Kidney (tissue), 14 donors: ENCODE results near the gene PTPRJ. TPM values are rescaled to one million over a fixed set of nuclear protein-coding genes. Genes with fewer than 3 reads are reported as not detected.

Experiments used
- DNase-seq, 5 donors: peaks; one replicate each; pipeline ENCODE4 v3.0.0-alpha.2; 2013 to 2020
- FAIRE-seq: peaks from 2 replicates; lab custom pipeline; 2012; peaks lifted over from hg19 to GRCh38; lab: Jason Lieb, UNC
- H3K27ac ChIP-seq, 2 donors: one replicate each; pipeline ENCODE4 v1.7.0; 2013; ENCODE audit warnings: low read depth in 2 of 2, low read length in 2 of 2, inconsistent platforms in 1 of 2
- H3K27me3 ChIP-seq: one replicate; pipeline ENCODE4 v1.7.1; 2013; ENCODE audit warnings: low read length, inconsistent platforms; ENCODE audit not compliant: control insufficient read depth, insufficient read depth
- H3K36me3 ChIP-seq, 3 donors: one replicate each; pipeline versions ENCODE4 v1.7.0 to v1.7.1; 2013; ENCODE audit warnings: low read length in 3 of 3, control low read depth in 1 of 3, inconsistent platforms in 1 of 3; ENCODE audit not compliant: insufficient read depth in 3 of 3, control insufficient read depth in 2 of 3
- H3K4me1 ChIP-seq, 3 donors: one replicate each; pipeline versions ENCODE4 v1.7.0 to v1.7.1; 2013; ENCODE audit warnings: low read length in 3 of 3, inconsistent platforms in 1 of 3, low read depth in 1 of 3; ENCODE audit not compliant: control insufficient read depth in 2 of 3, insufficient read depth in 2 of 3
- H3K4me3 ChIP-seq, 3 donors: one replicate each; pipeline versions ENCODE4 v1.7.0 to v1.8.1; 2013; ENCODE audit warnings: low read length in 3 of 3, control low read depth in 1 of 3, inconsistent platforms in 1 of 3
- H3K9ac ChIP-seq, 3 donors: one replicate each; pipeline versions ENCODE4 v1.7.0 to v1.7.1; 2013; ENCODE audit warnings: low read length in 3 of 3, control low read depth in 1 of 3, inconsistent platforms in 1 of 3
- H3K9me3 ChIP-seq, 3 donors: one replicate each; pipeline versions ENCODE4 v1.7.0 to v1.7.1; 2013; ENCODE audit warnings: low read length in 3 of 3, control low read depth in 1 of 3, inconsistent platforms in 1 of 3; ENCODE audit not compliant: control insufficient read depth in 2 of 3, insufficient read depth in 1 of 3
- intact Hi-C: fragments of 100-400 bp; cut with DNase I; formaldehyde crosslinking; loops from one replicate; pipeline ENCODE4 v1.11.1; 2022
- polyA plus RNA-seq: library from polyadenylated mRNA; stranded (reverse); fragments of 350-450 nt; fragmentation: Illumina TruSeq; extraction: RNeasy Lipid Tissue Mini Kit (QIAGEN cat#74804); gene quantifications from one replicate; pipeline ENCODE4 v1.2.3, GENCODE V29; 2014; ENCODE audit warnings: low read depth, low replicate concordance; ENCODE audit not compliant: insufficient read depth
- total RNA-seq: library from RNA; stranded (reverse); fragmentation: NEBNext Ultra II Directional; extraction: Animal tissue kit (Norgen Biotek cat#: 25700); gene quantifications from one replicate; pipeline ENCODE4 v1.2.1, GENCODE V29; 2021
- TF ChIP-seq, protein P1 (sequence below): IDR thresholded peaks from 3 replicates; pipeline ENCODE4 v1.5.1; 2012; ENCODE audit warnings: mild to moderate bottlenecking, moderate library complexity, borderline replicate concordance; ENCODE audit not compliant: insufficient read depth; ENCODE audit errors: extremely low read depth
- donor health status: control.
- donor health status: control.
- donor health status: control.
- donor health status: control.
- donor health status: control.
- donor health status: DM: yes; HTN: yes; CAD: no.
- donor health status: Normal renal cell carcinoma (clear cell type).

The PTPRJ gene
- total and polyA plus RNA-seq, 2 donors from 2014 or later: 9.2 to 80.5 TPM

DNA sequence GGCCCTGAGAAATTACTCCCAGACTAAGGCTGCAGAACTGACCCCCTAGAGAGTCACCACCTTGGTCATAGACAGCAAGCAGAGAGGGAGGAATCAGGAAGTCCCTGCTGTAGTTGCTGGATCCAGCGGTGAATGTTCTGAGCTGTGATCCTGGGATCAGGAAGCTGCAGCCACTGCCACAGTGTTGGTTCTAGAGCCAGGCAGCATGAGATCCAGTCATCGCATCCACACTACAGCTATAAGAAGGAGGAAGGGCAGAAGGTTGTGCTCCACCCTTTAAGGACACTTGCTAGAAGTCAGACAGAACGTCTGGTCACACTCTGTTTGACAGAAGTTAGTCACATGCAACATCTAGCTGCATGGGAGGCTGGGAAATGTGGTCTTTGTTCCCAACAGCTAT is 131.5 kb downstream of the PTPRJ start:
- Histone ChIP-seq H3K4me1 (peaks cover 0 to 13% (median 2%) of the 10 kb centered on the region in 3 donors), H3K27me3 (no peaks in the 10 kb centered on the region), H3K4me3 (no peak overlapping the region), H3K36me3 (no peaks in the 10 kb centered on the region), H3K27ac (no peak overlapping the region), H3K9ac (no peak overlapping the region), H3K9me3 (peaks cover 0 to 4% (median 2%) of the 10 kb centered on the region in 3 donors)
- TF ChIP-seq, protein P1, sequence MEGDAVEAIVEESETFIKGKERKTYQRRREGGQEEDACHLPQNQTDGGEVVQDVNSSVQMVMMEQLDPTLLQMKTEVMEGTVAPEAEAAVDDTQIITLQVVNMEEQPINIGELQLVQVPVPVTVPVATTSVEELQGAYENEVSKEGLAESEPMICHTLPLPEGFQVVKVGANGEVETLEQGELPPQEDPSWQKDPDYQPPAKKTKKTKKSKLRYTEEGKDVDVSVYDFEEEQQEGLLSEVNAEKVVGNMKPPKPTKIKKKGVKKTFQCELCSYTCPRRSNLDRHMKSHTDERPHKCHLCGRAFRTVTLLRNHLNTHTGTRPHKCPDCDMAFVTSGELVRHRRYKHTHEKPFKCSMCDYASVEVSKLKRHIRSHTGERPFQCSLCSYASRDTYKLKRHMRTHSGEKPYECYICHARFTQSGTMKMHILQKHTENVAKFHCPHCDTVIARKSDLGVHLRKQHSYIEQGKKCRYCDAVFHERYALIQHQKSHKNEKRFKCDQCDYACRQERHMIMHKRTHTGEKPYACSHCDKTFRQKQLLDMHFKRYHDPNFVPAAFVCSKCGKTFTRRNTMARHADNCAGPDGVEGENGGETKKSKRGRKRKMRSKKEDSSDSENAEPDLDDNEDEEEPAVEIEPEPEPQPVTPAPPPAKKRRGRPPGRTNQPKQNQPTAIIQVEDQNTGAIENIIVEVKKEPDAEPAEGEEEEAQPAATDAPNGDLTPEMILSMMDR: no peak
- DNase-seq (no peak), FAIRE-seq (no peak)
- intact Hi-C loops: no loop called here

DNA sequence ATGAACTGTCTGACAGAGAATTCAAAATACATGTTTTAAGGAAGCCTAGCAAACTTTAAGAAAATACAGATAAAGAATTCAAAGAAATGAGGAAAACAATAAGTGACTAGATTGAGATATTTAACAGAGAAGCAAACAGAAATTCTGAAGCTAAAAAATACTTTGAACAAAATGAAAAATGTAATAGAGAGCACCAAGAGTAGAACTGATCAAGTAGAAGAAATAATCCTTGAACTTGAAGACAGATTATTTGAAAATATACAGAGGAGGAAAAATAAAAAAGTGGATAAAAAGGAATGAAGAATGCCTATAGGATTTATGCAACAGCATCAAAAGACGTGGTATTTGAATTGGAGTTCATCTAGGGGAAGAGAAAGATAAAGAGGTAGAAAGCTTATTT is 134.4 kb downstream of the PTPRJ start:
- FAIRE-seq: no peak
- no peak for DNase-seq
- peaks cover 0 to 4% (median 2%) of the 10 kb centered on the region in 3 donors for H3K9me3 ChIP-seq
- H3K4me1 ChIP-seq: peaks cover 0 to 7% (median 1%) of the 10 kb centered on the region in 3 donors
- TF ChIP-seq, protein P1: no peak
- intact Hi-C loops: no loop called here
- no peaks in the 10 kb centered on the region for H3K27me3 ChIP-seq
- peaks cover 0 to 2% (median 0%) of the 10 kb centered on the region in 3 donors for H3K36me3 ChIP-seq
- H3K9ac ChIP-seq: no peak overlapping the region
- no peak overlapping the region for H3K4me3 ChIP-seq
- H3K27ac ChIP-seq: no peak overlapping the region

DNA sequence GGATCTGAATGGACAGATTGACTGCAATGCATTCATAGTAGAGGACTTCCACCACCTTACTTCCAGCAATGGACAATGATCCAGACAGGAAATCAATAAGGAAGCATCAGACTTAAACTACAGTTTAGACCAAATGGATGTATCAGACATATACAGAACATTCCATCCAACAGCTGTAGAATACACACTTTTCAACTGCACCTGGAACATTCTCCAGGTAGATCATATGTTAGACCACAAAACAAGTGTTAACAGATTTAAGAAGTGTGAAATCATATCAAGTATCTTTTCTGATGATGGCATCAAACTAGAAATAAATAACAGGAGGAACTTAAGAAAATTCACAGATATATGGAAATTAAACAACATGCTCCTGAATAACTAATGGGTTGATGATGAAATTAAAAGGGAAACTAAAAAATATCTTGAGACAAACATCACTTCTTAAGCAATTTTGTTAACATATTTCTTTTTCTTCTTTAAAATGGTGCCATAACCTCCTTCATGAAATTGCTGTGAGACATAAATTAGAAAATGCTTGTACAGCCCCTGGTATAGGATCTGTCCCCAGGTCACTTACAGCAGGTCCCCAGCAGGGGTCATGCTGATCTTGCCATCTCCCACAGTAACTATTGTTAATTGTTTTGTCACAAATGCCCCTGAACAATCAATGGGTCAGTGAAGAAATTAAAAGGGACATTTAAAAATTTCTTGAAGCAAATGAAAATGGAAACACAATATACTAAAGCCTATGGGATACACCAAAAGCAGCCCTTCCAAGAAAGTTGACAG is 136.3 kb downstream of the PTPRJ start:
- no peak overlapping the region for H3K4me3 ChIP-seq
- intact Hi-C loops: no loop called here
- no peak for FAIRE-seq

More for the DNA sequence above, 136.3 kb downstream of the PTPRJ start:
- peaks cover 0 to 4% (median 2%) of the 10 kb centered on the region in 3 donors for H3K9me3 ChIP-seq
- TF ChIP-seq, protein P1: peak; percentile 26
- DNase-seq: no peak
- H3K36me3 ChIP-seq: peaks cover 0 to 9% (median 7%) of the 10 kb centered on the region in 3 donors
- peaks cover 0 to 6% (median 0%) of the 10 kb centered on the region in 3 donors for H3K4me1 ChIP-seq
- H3K9ac ChIP-seq: no peak overlapping the region
- no peak overlapping the region for H3K27ac ChIP-seq
- no peaks in the 10 kb centered on the region for H3K27me3 ChIP-seq
